Smooth muscle cell (in vitro differentiated cells): ENCODE measurements around the gene ICAM1. TPM values are rescaled to one million over a fixed set of nuclear protein-coding genes. Genes with fewer than 3 reads are reported as not detected.

ENCODE experiments used
- DNase-seq: peaks from one replicate; lab custom pipeline; 2025; ENCODE audit not compliant: unreplicated experiment; lab: John Stamatoyannopoulos, UW
- H2AFZ ChIP-seq: fragments of 200-600 bp; sonication (generic); 2 replicates; pipeline ENCODE4 v1.6.0; 2016; ENCODE audit warnings: antibody characterized with exemption, low read depth, mild to moderate bottlenecking
- H3F3A ChIP-seq: fragments of 200-600 bp; sonication (generic); 2 replicates; pipeline ENCODE4 v1.6.0; 2017; ENCODE audit warnings: antibody characterized with exemption, low read depth
- H3K27ac ChIP-seq: fragments of 200-600 bp; sonication (generic); 2 replicates; pipeline ENCODE4 v1.5.1; 2016; ENCODE audit warnings: low read depth, mild to moderate bottlenecking
- H3K27me3 ChIP-seq: fragments of 200-600 bp; sonication (generic); 2 replicates; pipeline ENCODE4 v1.6.1; 2016; ENCODE audit warnings: low read depth, mild to moderate bottlenecking
- H3K36me3 ChIP-seq: fragments of 200-600 bp; sonication (generic); 2 replicates; pipeline ENCODE4 v1.5.1; 2016; ENCODE audit warnings: low read depth
- H3K4me1 ChIP-seq: fragments of 200-600 bp; sonication (generic); 2 replicates; pipeline ENCODE4 v1.5.1; 2016; ENCODE audit warnings: low read depth
- H3K4me2 ChIP-seq: fragments of 200-600 bp; sonication (generic); 2 replicates; pipeline ENCODE4 v1.6.0; 2016; ENCODE audit warnings: mild to moderate bottlenecking
- H3K4me3 ChIP-seq: fragments of 200-600 bp; sonication (generic); 2 replicates; pipeline ENCODE4 v1.5.1; 2016; ENCODE audit warnings: mild to moderate bottlenecking
- H3K79me2 ChIP-seq: fragments of 200-600 bp; sonication (generic); 2 replicates; pipeline ENCODE4 v1.6.0; 2016; ENCODE audit warnings: low read depth, mild to moderate bottlenecking
- H3K9ac ChIP-seq: fragments of 200-600 bp; sonication (generic); 2 replicates; pipeline ENCODE4 v1.6.0; 2016; ENCODE audit warnings: low read depth
- H3K9me3 ChIP-seq: fragments of 200-600 bp; sonication (generic); replicated peaks from 2 replicates; pipeline ENCODE4 v1.5.1; 2016; ENCODE audit warnings: low read depth
- H4K20me1 ChIP-seq: fragments of 200-600 bp; sonication (generic); 2 replicates; pipeline ENCODE4 v1.6.0; 2016; ENCODE audit warnings: low read depth
- WGBS: methylation state at CpG from one replicate; pipeline ENCODE4 v1.1.7; 2016; ENCODE audit warnings: low lambda C conversion rate; 5-methylcytosine and 5-hydroxymethylcytosine counted together
- polyA plus RNA-seq: library from polyadenylated mRNA; unstranded; fragments of >200 nt; fragmentation: Nextera tagmentation; extraction: Ambion mirVana; gene quantifications from 2 replicates; pipeline ENCODE4 v1.2.1, GENCODE V29; 2016
- total RNA-seq: library from RNA; depleted of rRNA; stranded (reverse); fragments of >200 nt; gene quantifications from 2 replicates; pipeline ENCODE4 v1.2.3, GENCODE V29; 2014
- TF ChIP-seq, protein P1 (sequence below): fragments of 200-600 bp; sonication (generic); IDR thresholded peaks from 2 replicates; pipeline ENCODE4 v1.5.1; 2017; ENCODE audit warnings: borderline replicate concordance, mild to moderate bottlenecking, antibody characterized with exemption; ENCODE audit not compliant: insufficient read depth, poor library complexity, severe bottlenecking

Gene ICAM1
- total and polyA plus RNA-seq, 2 experiments from 2014 or later, result 4.6 to 9.2 TPM

DNA sequence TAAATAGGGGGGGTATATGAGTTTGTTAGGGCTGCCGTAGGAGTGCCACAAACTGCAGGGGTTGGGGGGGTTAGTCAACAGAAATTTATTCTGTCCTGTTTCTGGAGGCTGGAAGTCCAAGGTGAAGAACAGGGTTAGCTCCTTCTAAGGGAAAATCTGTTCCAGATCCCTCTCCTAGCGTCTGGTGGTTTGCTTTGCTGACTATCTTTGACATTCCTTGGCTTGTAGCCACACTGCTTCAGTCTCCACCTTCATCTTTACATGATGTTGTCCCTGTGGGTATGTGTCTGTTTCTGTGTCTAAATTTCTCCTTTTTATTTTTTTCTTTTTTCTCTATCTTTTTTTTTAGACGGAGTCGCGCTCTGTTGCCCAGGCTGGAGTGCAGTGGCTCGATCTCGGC lies 8.1 kb upstream of the ICAM1 start:
- H3K79me2 ChIP-seq, result no peaks in the 10 kb centered on the region
- H3K4me2 ChIP-seq, result no peak overlapping the region
- no peak overlapping the region for H3K9ac ChIP-seq
- H3K4me1 ChIP-seq, result no peaks in the 10 kb centered on the region
- TF ChIP-seq, protein P1, sequence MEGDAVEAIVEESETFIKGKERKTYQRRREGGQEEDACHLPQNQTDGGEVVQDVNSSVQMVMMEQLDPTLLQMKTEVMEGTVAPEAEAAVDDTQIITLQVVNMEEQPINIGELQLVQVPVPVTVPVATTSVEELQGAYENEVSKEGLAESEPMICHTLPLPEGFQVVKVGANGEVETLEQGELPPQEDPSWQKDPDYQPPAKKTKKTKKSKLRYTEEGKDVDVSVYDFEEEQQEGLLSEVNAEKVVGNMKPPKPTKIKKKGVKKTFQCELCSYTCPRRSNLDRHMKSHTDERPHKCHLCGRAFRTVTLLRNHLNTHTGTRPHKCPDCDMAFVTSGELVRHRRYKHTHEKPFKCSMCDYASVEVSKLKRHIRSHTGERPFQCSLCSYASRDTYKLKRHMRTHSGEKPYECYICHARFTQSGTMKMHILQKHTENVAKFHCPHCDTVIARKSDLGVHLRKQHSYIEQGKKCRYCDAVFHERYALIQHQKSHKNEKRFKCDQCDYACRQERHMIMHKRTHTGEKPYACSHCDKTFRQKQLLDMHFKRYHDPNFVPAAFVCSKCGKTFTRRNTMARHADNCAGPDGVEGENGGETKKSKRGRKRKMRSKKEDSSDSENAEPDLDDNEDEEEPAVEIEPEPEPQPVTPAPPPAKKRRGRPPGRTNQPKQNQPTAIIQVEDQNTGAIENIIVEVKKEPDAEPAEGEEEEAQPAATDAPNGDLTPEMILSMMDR, result no peak
- no peaks in the 10 kb centered on the region for H3K36me3 ChIP-seq
- no peaks in the 10 kb centered on the region for H4K20me1 ChIP-seq
- H3K4me3 ChIP-seq, result no peak overlapping the region
- H2AFZ ChIP-seq, result no peak overlapping the region
- no peak for DNase-seq
- H3K9me3 ChIP-seq, result no peaks in the 10 kb centered on the region
- WGBS, result 83% methylated on average over 7 of the region's 7 CpGs
- H3K27me3 ChIP-seq, result no peaks in the 10 kb centered on the region
- no peaks in the 10 kb centered on the region for H3F3A ChIP-seq
- no peak overlapping the region for H3K27ac ChIP-seq

GRCh38 chr19:10266706-10267105 lies 4.2 kb upstream of the ICAM1 start:
- H3K27me3 ChIP-seq, result peaks cover 9% of the 10 kb centered on the region
- no peak overlapping the region for H3K9ac ChIP-seq
- 92% methylated on average over 7 of the region's 7 CpGs for WGBS
- no peaks in the 10 kb centered on the region for H3F3A ChIP-seq
- no peaks in the 10 kb centered on the region for H3K36me3 ChIP-seq
- H3K4me2 ChIP-seq, result no peak overlapping the region
- no peak overlapping the region for H3K27ac ChIP-seq
- no peak for DNase-seq
- no peaks in the 10 kb centered on the region for H3K4me1 ChIP-seq
- H3K4me3 ChIP-seq, result no peak overlapping the region
- TF ChIP-seq, protein P1, result no peak
- no peaks in the 10 kb centered on the region for H3K9me3 ChIP-seq
- H4K20me1 ChIP-seq, result no peaks in the 10 kb centered on the region
- H2AFZ ChIP-seq, result no peak overlapping the region
- no peaks in the 10 kb centered on the region for H3K79me2 ChIP-seq

GRCh38 chr19:10268071-10268470 lies 2.8 kb upstream of the ICAM1 start:
- H3K36me3 ChIP-seq, result no peaks in the 10 kb centered on the region
- no peak overlapping the region for H3K4me3 ChIP-seq
- H3K4me2 ChIP-seq, result no peak overlapping the region
- WGBS, result 92% methylated on average over 6 of the region's 6 CpGs
- TF ChIP-seq, protein P1, result no peak
- no peak for DNase-seq
- peaks cover 9% of the 10 kb centered on the region for H3K27me3 ChIP-seq
- no peaks in the 10 kb centered on the region for H3K4me1 ChIP-seq
- H4K20me1 ChIP-seq, result no peaks in the 10 kb centered on the region
- no peaks in the 10 kb centered on the region for H3K9me3 ChIP-seq
- H2AFZ ChIP-seq, result no peak overlapping the region
- no peak overlapping the region for H3K27ac ChIP-seq
- H3K9ac ChIP-seq, result no peak overlapping the region
- H3K79me2 ChIP-seq, result no peaks in the 10 kb centered on the region
- no peaks in the 10 kb centered on the region for H3F3A ChIP-seq
